HG03571 (cell line): ENCODE results near the gene HOXA11.

Source experiments
- ATAC-seq: cut with Tn5 transposase; IDR thresholded peaks from one replicate; pipeline ENCODE4 v1.9.1; 2021; ENCODE audit not compliant: unreplicated experiment

Gene HOXA11

GRCh38 chr7:27194002-27194352 lies 8.9 kb upstream of the HOXA11 start:
- no peak for ATAC-seq

- no peak for ATAC-seq
Observed at GRCh38 chr7:27193335-27194001, 8.4 kb upstream of the HOXA11 start.

- ATAC-seq = no peak
Observed at GRCh38 chr7:27192546-27193334, 7.7 kb upstream of the HOXA11 start.

GRCh38 chr7:27191833-27192545 lies 7.0 kb upstream of the HOXA11 start:
- no peak for ATAC-seq

- ATAC-seq = no peak
Observed at GRCh38 chr7:27191161-27191731, 6.2 kb upstream of the HOXA11 start.

GRCh38 chr7:27189997-27190748 lies 5.1 kb upstream of the HOXA11 start:
- no peak for ATAC-seq

GRCh38 chr7:27189295-27189996 lies 4.4 kb upstream of the HOXA11 start:
- ATAC-seq = no peak

- ATAC-seq = no peak
Observed at GRCh38 chr7:27188386-27189294, 3.6 kb upstream of the HOXA11 start.

- no peak for ATAC-seq
Observed at GRCh38 chr7:27187475-27188385, 2.7 kb upstream of the HOXA11 start.

- no peak for ATAC-seq
Observed at GRCh38 chr7:27186668-27187474, 1.8 kb upstream of the HOXA11 start.

- no peak for ATAC-seq
Observed at GRCh38 chr7:27185854-27186667, 1.0 kb upstream of the HOXA11 start.

- no peak for ATAC-seq
Observed at GRCh38 chr7:27184337-27185012, 557 bp downstream of the HOXA11 start.

GRCh38 chr7:27183682-27184336 lies 1.2 kb downstream of the HOXA11 start:
- no peak for ATAC-seq

GRCh38 chr7:27182861-27183681 lies 2.0 kb downstream of the HOXA11 start:
- ATAC-seq = no peak
